HL-60/S4 (cell line): Measurements from ENCODE around the gene SERPINA6.
"Not testable (repeated sequence)": the region's sequence is repeated elsewhere in the genome, so short reads cannot be mapped to it uniquely, and the experiment has no call there.

Experiments
- in situ Hi-C: fragments of 300-500 bp; cut with MboI; formaldehyde crosslinking; loops from 2 replicates; pipeline ENCODE4 v1.14.3; 2022; ENCODE audit warnings: low sequenced_read_pairs

SERPINA6 gene

GRCh38 chr14:94354638-94355185 lies 31.6 kb upstream of the SERPINA6 start:
- in situ Hi-C loops: no loop called here

- in situ Hi-C loops: not testable (repeated sequence)
Observed at GRCh38 chr14:94354190-94354589, 31.1 kb upstream of the SERPINA6 start.

GRCh38 chr14:94349276-94349675 lies 26.1 kb upstream of the SERPINA6 start:
- in situ Hi-C loops: no loop called here

GRCh38 chr14:94348836-94349235 lies 25.7 kb upstream of the SERPINA6 start:
- in situ Hi-C loops: no loop called here

GRCh38 chr14:94346841-94347240 lies 23.7 kb upstream of the SERPINA6 start:
- in situ Hi-C loops: no loop called here

GRCh38 chr14:94346065-94346786 lies 23.1 kb upstream of the SERPINA6 start:
- in situ Hi-C loops: not testable (repeated sequence)

- in situ Hi-C loops: no loop called here
Observed at GRCh38 chr14:94345344-94346064, 22.4 kb upstream of the SERPINA6 start.

GRCh38 chr14:94344389-94344788 lies 21.3 kb upstream of the SERPINA6 start:
- in situ Hi-C loops: no loop called here

GRCh38 chr14:94343238-94344005 lies 20.3 kb upstream of the SERPINA6 start:
- in situ Hi-C loops: no loop called here

- in situ Hi-C loops: no loop called here
Observed at GRCh38 chr14:94342334-94342934, 19.3 kb upstream of the SERPINA6 start.

- in situ Hi-C loops: no loop called here
Observed at GRCh38 chr14:94341656-94342333, 18.7 kb upstream of the SERPINA6 start.

GRCh38 chr14:94340533-94340932 lies 17.4 kb upstream of the SERPINA6 start:
- in situ Hi-C loops: no loop called here

- in situ Hi-C loops: no loop called here
Observed at GRCh38 chr14:94338023-94338422, 14.9 kb upstream of the SERPINA6 start.

- in situ Hi-C loops: no loop called here
Observed at GRCh38 chr14:94337274-94337673, 14.1 kb upstream of the SERPINA6 start.

GRCh38 chr14:94334872-94335271 lies 11.7 kb upstream of the SERPINA6 start:
- in situ Hi-C loops: no loop called here

GRCh38 chr14:94332587-94332986 lies 9.5 kb upstream of the SERPINA6 start:
- in situ Hi-C loops: no loop called here

- in situ Hi-C loops: no loop called here
Observed at GRCh38 chr14:94332063-94332583, 9.0 kb upstream of the SERPINA6 start.

- in situ Hi-C loops: no loop called here
Observed at GRCh38 chr14:94331462-94331861, 8.3 kb upstream of the SERPINA6 start.

GRCh38 chr14:94330857-94331256 lies 7.7 kb upstream of the SERPINA6 start:
- in situ Hi-C loops: no loop called here

- in situ Hi-C loops: no loop called here
Observed at GRCh38 chr14:94330432-94330831, 7.3 kb upstream of the SERPINA6 start.
